ENCODE measurements around the gene ZNF385B. TPM values are rescaled to one million over a fixed set of nuclear protein-coding genes. Genes with fewer than 3 reads are reported as not detected.

The ZNF385B gene
- total and polyA plus RNA-seq, 2 donors from 2014 or later, result 5.9 to 10.9 TPM

DNA sequence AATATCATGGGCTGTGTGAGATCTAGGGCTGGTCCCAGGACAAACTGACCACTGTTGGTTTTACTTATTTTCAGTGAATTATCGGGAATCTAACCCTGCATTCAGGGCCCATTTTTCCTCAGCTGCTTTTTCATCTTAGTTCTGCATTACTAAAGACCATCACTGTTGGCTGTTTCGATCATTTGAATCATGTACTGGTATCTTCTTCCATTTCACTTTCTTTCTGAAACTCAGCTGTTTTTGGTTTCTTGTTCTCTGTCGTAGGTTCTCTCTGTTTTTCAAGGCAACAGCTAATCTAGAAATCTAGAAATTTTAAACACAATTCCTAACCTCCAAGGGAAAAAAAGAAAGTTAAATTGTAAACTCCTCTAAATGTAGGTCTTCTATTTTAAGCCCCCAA lies 436.8 kb downstream of the ZNF385B start:
- TF ChIP-seq, protein P1, sequence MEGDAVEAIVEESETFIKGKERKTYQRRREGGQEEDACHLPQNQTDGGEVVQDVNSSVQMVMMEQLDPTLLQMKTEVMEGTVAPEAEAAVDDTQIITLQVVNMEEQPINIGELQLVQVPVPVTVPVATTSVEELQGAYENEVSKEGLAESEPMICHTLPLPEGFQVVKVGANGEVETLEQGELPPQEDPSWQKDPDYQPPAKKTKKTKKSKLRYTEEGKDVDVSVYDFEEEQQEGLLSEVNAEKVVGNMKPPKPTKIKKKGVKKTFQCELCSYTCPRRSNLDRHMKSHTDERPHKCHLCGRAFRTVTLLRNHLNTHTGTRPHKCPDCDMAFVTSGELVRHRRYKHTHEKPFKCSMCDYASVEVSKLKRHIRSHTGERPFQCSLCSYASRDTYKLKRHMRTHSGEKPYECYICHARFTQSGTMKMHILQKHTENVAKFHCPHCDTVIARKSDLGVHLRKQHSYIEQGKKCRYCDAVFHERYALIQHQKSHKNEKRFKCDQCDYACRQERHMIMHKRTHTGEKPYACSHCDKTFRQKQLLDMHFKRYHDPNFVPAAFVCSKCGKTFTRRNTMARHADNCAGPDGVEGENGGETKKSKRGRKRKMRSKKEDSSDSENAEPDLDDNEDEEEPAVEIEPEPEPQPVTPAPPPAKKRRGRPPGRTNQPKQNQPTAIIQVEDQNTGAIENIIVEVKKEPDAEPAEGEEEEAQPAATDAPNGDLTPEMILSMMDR (IDR thresholded peaks at IDR 0.05; ENCODE audit: borderline replicate concordance, extremely low read depth, insufficient read depth), result no peak

DNA sequence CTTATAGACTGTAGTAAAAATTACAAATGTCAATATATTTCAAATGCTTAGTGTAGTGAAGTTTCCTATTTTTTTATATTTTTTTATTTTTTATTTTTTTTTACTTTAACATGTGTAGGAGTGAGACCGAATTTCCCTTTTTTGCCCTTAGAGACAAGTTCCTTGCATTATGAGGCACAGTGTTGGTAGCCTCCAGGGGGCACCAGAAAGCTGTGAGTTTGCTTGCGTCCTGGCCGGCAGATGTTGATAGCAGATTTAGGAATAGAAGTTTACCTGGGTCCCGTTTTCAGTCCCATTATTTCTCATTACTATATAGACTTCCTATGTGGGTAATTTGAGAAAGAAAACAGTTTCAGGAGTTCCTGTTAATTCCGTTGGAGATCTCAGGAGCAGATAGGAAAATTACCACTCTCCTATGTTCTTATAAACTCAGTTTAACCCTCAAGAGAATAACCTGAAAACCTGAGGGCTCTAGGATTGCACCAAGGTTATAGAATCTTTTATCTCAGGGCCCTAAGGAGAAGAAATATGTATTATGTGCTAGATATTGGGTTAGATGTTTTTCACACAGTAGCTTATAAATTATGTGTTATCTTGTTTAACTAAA lies 439.3 kb downstream of the ZNF385B start:
- peak; percentile 72 for FAIRE-seq
- TF ChIP-seq, protein P1 (IDR thresholded peaks at IDR 0.05; ENCODE audit: borderline replicate concordance, extremely low read depth, insufficient read depth), result peak; percentile 81
- intact Hi-C loops (cut with DNase I), result loop anchor here (10.0 kb wide), 1 partner anchor 323 kb away; no protein-coding TSS in a partner anchor
- Histone ChIP-seq H3K4me1 (ENCODE audit: control insufficient read depth in 2 of 3, insufficient read depth in 2 of 3, low read depth in 1 of 3, low read length in 3 of 3) (peaks cover 0 to 4% (median 0%) of the 10 kb centered on the region in 3 donors), H3K27me3 (ENCODE audit: control insufficient read depth, insufficient read depth, low read length) (no peaks in the 10 kb centered on the region), H3K36me3 (ENCODE audit: control insufficient read depth in 2 of 3, insufficient read depth in 3 of 3, low read length in 3 of 3) (no peaks in the 10 kb centered on the region), H3K9me3 (ENCODE audit: control insufficient read depth in 2 of 3, insufficient read depth in 1 of 3, low read length in 3 of 3) (no peaks in the 10 kb centered on the region), H3K27ac (ENCODE audit: low read depth in 2 of 2, low read length in 2 of 2) (no peak overlapping the region), H3K9ac (ENCODE audit: low read length in 3 of 3) (no peak overlapping the region), H3K4me3 (ENCODE audit: low read length in 3 of 3) (no peak overlapping the region)
- DNase-seq, result peak; percentile 65 to 84 (median 73)

More for the DNA sequence above, 436.8 kb downstream of the ZNF385B start:
- no peak overlapping the region for H3K4me3 ChIP-seq (ENCODE audit: low read length in 3 of 3)
- H3K27ac ChIP-seq (ENCODE audit: low read depth in 2 of 2, low read length in 2 of 2), result no peak overlapping the region
- FAIRE-seq (no peak), DNase-seq (no peak)
- no peaks in the 10 kb centered on the region for H3K36me3 ChIP-seq (ENCODE audit: control insufficient read depth in 2 of 3, insufficient read depth in 3 of 3, low read length in 3 of 3)
- peaks cover 0 to 4% (median 0%) of the 10 kb centered on the region in 3 donors for H3K4me1 ChIP-seq (ENCODE audit: control insufficient read depth in 2 of 3, insufficient read depth in 2 of 3, low read depth in 1 of 3, low read length in 3 of 3)
- no peak overlapping the region for H3K9ac ChIP-seq (ENCODE audit: low read length in 3 of 3)
- no peaks in the 10 kb centered on the region for H3K9me3 ChIP-seq (ENCODE audit: control insufficient read depth in 2 of 3, insufficient read depth in 1 of 3, low read length in 3 of 3)
- intact Hi-C loops (cut with DNase I), result loop anchor here (10.0 kb wide), 1 partner anchor 320 kb away; no protein-coding TSS in a partner anchor
- no peaks in the 10 kb centered on the region for H3K27me3 ChIP-seq (ENCODE audit: control insufficient read depth, insufficient read depth, low read length)

- intact Hi-C loops (cut with DNase I), result no loop called here
- no peaks in the 10 kb centered on the region for H3K27me3 ChIP-seq (ENCODE audit: control insufficient read depth, insufficient read depth, low read length)
- H3K27ac ChIP-seq (ENCODE audit: low read depth in 2 of 2, low read length in 2 of 2), result no peak overlapping the region
- H3K36me3 ChIP-seq (ENCODE audit: control insufficient read depth in 2 of 3, insufficient read depth in 3 of 3, low read length in 3 of 3), result no peaks in the 10 kb centered on the region
- TF ChIP-seq, protein P1 (IDR thresholded peaks at IDR 0.05; ENCODE audit: borderline replicate concordance, extremely low read depth, insufficient read depth), result no peak
- H3K9ac ChIP-seq (ENCODE audit: low read length in 3 of 3), result no peak overlapping the region
- no peak overlapping the region for H3K4me3 ChIP-seq (ENCODE audit: low read length in 3 of 3)
- no peaks in the 10 kb centered on the region for H3K9me3 ChIP-seq (ENCODE audit: control insufficient read depth in 2 of 3, insufficient read depth in 1 of 3, low read length in 3 of 3)
- no peak for DNase-seq
- FAIRE-seq, result no peak
- H3K4me1 ChIP-seq (ENCODE audit: control insufficient read depth in 2 of 3, insufficient read depth in 2 of 3, low read depth in 1 of 3, low read length in 3 of 3), result peaks cover 0 to 4% (median 0%) of the 10 kb centered on the region in 3 donors
Measured at GRCh38 chr2:179417436-179417949, 443.9 kb downstream of the ZNF385B start.
